Body of pancreas (tissue), 4 donors: Measurements from ENCODE around the gene MAGI1. TPM values are rescaled to one million over a fixed set of nuclear protein-coding genes. Genes with fewer than 3 reads are reported as not detected.
A peak's percentile ranks its signal among the peaks of the same experiment; 100 is the strongest.

Experiments
- ATAC-seq: fragments of 150-250 bp; one replicate; pipeline ENCODE4 v1.9.1; 2016
- DNase-seq, 4 donors: peaks; one replicate each; pipeline ENCODE4 v3.0.0-alpha.2; 2019
- H3K27ac ChIP-seq, 4 donors: fragments of 200-600 bp; sonication (generic); 1 replicate in 3 of 4; 2 replicates in 1 of 4; pipeline versions ENCODE4 v1.5.1 to v1.6.1; 2016 to 2019; ENCODE audit warnings: mild to moderate bottlenecking in 1 of 4, mixed read lengths in 1 of 4, moderate library complexity in 1 of 4
- H3K27me3 ChIP-seq, 2 donors: fragments of 200-600 bp; sonication (generic); one replicate each; pipeline ENCODE4 v1.6.0; 2016; ENCODE audit warnings: mild to moderate bottlenecking in 1 of 2
- H3K36me3 ChIP-seq, 2 donors: fragments of 200-600 bp; sonication (generic); replicated peaks in 1 of 2; 2 replicates each; pipeline ENCODE4 v1.5.1; 2016; ENCODE audit warnings: low read depth in 2 of 2; ENCODE audit not compliant: insufficient read depth in 1 of 2
- H3K4me1 ChIP-seq: fragments of 200-600 bp; sonication (generic); one replicate; pipeline ENCODE4 v1.6.0; 2016
- H3K4me3 ChIP-seq, 2 donors: fragments of 200-600 bp; sonication (generic); 1 replicate in 1 of 2; 2 replicates in 1 of 2; pipeline ENCODE4 v1.5.1; 2016 to 2019
- H3K9me3 ChIP-seq, 3 donors: fragments of 200-600 bp; sonication (generic); 1 replicate in 2 of 3; 2 replicates in 1 of 3; pipeline ENCODE4 v1.5.1; 2016
- CTCF ChIP-seq, 7 experiments: fragments of 450-650 bp in 4 of 7; fragments of 200-600 bp in 3 of 7; sonication (generic) in 3 of 7; IDR thresholded peaks; one replicate each; pipeline ENCODE4 v1.5.1; 2016 to 2019; ENCODE audit warnings: antibody characterized with exemption in 7 of 7
- POLR2A ChIP-seq, 3 donors: fragments of 450-650 bp; IDR thresholded peaks; one replicate each; pipeline ENCODE4 v1.6.1; 2016; ENCODE audit warnings: antibody characterized with exemption in 3 of 3, mild to moderate bottlenecking in 2 of 3
- WGBS, 2 donors: methylation state at CpG; one replicate each; pipeline ENCODE4 v1.1.5; 2017; 5-methylcytosine and 5-hydroxymethylcytosine counted together
- intact Hi-C: fragments of 100-400 bp; cut with DNase I; formaldehyde crosslinking; loops from one replicate; pipeline ENCODE4 v1.15.1; 2023
- total RNA-seq, 2 donors: library from RNA; depleted of rRNA; stranded (reverse); fragments of >200 nt; gene quantifications; one replicate each; pipeline ENCODE4 v1.1.0, GENCODE V29; 2016

Gene MAGI1
- total RNA-seq, 2 donors from 2014 or later: 44.2 to 63.6 TPM

GRCh38 chr3:65938676-65939075 lies 100.0 kb downstream of the MAGI1 start:
- no peaks in the 10 kb centered on the region for H3K36me3 ChIP-seq
- DNase-seq (no peak), ATAC-seq (no peak)
- TF ChIP-seq POLR2A (IDR thresholded peaks at IDR 0.05): no peak
- TF ChIP-seq CTCF (IDR thresholded peaks at IDR 0.05): no peak
- no peak overlapping the region for H3K27ac ChIP-seq
- peaks cover 44% of the 10 kb centered on the region for H3K4me1 ChIP-seq
- H3K27me3 ChIP-seq: no peaks in the 10 kb centered on the region
- WGBS, 2 donors: 78 to 85% methylated on average over 4 of the region's 4 CpGs
- no peak overlapping the region for H3K4me3 ChIP-seq
- H3K9me3 ChIP-seq: no peaks in the 10 kb centered on the region
- intact Hi-C loops: no loop called here

DNA sequence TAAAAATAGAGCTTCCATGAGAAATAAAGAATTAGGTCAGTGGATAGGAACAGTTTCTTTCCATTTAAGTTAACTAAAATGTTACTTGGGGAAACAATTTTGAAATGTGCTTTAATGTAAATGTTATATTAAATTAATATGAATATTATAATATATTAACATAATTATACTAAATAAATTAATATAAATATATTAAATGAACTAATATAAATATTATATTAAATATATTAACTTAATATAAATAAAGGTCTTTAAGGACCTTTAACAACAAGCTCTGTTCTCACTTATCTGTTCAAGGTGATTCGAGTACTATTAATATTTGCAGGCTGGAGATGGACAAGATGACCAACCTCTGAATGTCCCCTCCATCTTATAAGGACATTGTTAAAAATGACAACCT lies 100.6 kb downstream of the MAGI1 start:
- no peak for ATAC-seq
- intact Hi-C loops: no loop called here
- no peaks in the 10 kb centered on the region for H3K36me3 ChIP-seq
- no peak for TF ChIP-seq CTCF (IDR thresholded peaks at IDR 0.05)
- TF ChIP-seq POLR2A (IDR thresholded peaks at IDR 0.05): no peak
- H3K27ac ChIP-seq: no peak overlapping the region
- no peaks in the 10 kb centered on the region for H3K27me3 ChIP-seq
- peaks cover 44% of the 10 kb centered on the region for H3K4me1 ChIP-seq
- no peak overlapping the region for H3K4me3 ChIP-seq
- no peaks in the 10 kb centered on the region for H3K9me3 ChIP-seq
- WGBS, 2 donors: 73 to 91% methylated on average over 1 of the region's 1 CpG
- DNase-seq: no peak

GRCh38 chr3:65936908-65937638 lies 101.6 kb downstream of the MAGI1 start:
- TF ChIP-seq CTCF (IDR thresholded peaks at IDR 0.05) (no peak), POLR2A (IDR thresholded peaks at IDR 0.05) (no peak)
- Histone ChIP-seq H3K36me3 (no peaks in the 10 kb centered on the region), H3K27ac (peak overlapping the region in 2 of 4 donors; percentile 36 to 54), H3K9me3 (no peaks in the 10 kb centered on the region), H3K4me1 (peaks cover 37% of the 10 kb centered on the region), H3K4me3 (no peak overlapping the region), H3K27me3 (no peaks in the 10 kb centered on the region)
- no peak for DNase-seq
- 55 to 77% methylated on average over 5 of the region's 5 CpGs for WGBS, 2 donors
- intact Hi-C loops: no loop called here
- peak; percentile 34 for ATAC-seq

DNA sequence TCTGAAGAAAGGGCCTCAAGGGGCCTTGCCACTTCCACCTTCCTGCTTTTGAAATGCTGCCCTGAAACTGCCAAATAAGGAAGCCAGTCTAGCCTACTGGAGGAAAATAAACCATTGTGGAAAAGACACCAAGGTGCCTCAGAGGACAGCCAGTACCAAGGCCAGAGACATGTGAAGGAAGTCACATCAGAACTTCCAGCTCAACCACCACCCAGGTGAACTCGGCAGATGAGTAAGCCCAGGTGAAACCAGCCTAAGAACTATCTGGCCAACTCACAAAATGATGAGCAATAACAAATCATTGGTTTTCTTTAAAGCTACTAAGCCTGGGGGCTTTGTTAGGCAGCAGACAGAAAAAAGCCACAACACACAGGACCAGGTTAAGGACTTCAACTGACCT lies 103.0 kb downstream of the MAGI1 start:
- no peak for DNase-seq
- intact Hi-C loops: no loop called here
- no peaks in the 10 kb centered on the region for H3K9me3 ChIP-seq
- no peaks in the 10 kb centered on the region for H3K36me3 ChIP-seq
- TF ChIP-seq POLR2A (IDR thresholded peaks at IDR 0.05) (no peak), CTCF (IDR thresholded peaks at IDR 0.05) (no peak)
- H3K27me3 ChIP-seq: no peaks in the 10 kb centered on the region
- H3K4me1 ChIP-seq: peaks cover 29% of the 10 kb centered on the region
- peak overlapping the region in 1 of 4 donors; percentile 28 for H3K27ac ChIP-seq
- no peak for ATAC-seq
- 91 to 93% methylated on average over 1 of the region's 1 CpG for WGBS, 2 donors
- no peak overlapping the region for H3K4me3 ChIP-seq

GRCh38 chr3:65930648-65931047 lies 108.1 kb downstream of the MAGI1 start:
- Histone ChIP-seq H3K27ac (no peak overlapping the region), H3K27me3 (no peaks in the 10 kb centered on the region), H3K36me3 (no peaks in the 10 kb centered on the region), H3K4me1 (peaks cover 35% of the 10 kb centered on the region), H3K9me3 (no peaks in the 10 kb centered on the region), H3K4me3 (no peak overlapping the region)
- 92 to 93% methylated on average over 6 of the region's 6 CpGs for WGBS, 2 donors
- ATAC-seq (no peak), DNase-seq (no peak)
- intact Hi-C loops: no loop called here
- TF ChIP-seq CTCF (IDR thresholded peaks at IDR 0.05): no peak
- TF ChIP-seq POLR2A (IDR thresholded peaks at IDR 0.05): no peak
